GM21723 (cell line): ENCODE results near the gene TCERG1.
"Not testable (repeated sequence)": the region's sequence is repeated elsewhere in the genome, so short reads cannot be mapped to it uniquely, and the experiment has no call there.

Source experiments
- ATAC-seq: cut with Tn5 transposase; IDR thresholded peaks from one replicate; pipeline ENCODE4 v1.9.1; 2021; ENCODE audit warnings: mild to moderate bottlenecking, moderate library complexity; ENCODE audit not compliant: unreplicated experiment

The TCERG1 gene

DNA sequence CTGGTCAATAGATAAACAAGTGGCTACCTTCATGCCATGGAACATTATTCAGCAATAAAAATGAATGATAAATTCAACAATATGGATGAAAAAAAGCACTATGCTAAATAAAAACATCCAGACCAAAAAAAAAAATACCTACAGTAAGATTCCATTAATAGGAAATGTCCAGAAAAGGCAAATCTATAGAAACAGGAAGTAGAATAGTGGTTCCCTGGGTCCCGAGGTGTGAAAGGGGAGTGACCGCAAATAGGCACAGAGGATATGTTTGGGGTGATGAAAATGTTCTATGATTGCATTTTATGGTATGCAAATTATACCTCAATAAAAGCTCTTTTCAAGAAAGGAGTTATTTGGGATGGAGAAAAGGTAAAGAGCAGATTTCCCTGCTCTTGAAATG, 72.4 kb downstream of the TCERG1 start:
- ATAC-seq: no peak

DNA sequence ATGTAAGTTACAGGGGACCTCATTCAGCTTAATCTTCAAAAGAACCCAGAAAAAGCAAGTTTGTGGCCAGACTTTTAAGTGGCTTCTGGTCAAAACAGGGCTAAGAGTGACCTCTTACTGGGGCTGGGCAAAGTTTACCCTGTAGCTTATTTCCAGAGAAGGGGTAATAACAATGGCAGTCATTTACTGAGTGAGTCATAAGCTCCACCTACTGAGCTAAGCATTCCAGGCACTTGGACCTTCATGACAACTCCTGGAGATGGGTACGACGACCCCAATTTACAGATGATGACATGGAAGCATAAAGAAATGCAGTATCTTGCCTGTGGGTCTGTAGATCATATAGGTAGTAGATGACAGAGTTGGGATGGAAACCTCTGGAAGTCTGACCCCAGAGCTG, 73.6 kb downstream of the TCERG1 start:
- no peak for ATAC-seq

- ATAC-seq: no peak
Measured at GRCh38 chr5:146521403-146522106, 74.4 kb downstream of the TCERG1 start.

DNA sequence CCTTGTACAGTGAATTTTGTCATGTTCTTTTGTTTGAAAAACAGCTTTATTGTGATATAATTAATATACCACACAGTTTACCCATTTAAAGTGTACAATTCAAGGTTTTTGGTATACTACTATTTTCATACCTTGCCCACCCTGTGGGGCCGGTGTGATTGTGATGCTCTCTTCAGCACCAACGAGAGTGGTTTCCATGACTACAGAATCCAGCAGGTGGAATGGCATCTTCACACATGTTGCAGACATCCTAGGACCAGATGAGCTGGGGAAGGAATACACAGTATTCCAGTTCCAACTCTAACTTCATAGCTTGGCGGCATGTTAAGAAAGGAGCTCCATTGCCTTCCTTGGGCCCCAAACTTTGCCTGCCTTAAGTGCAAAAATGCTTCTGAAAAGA, 76.6 kb downstream of the TCERG1 start:
- no peak for ATAC-seq

- no peak for ATAC-seq
Measured at GRCh38 chr5:146527785-146528184, 80.7 kb downstream of the TCERG1 start.

DNA sequence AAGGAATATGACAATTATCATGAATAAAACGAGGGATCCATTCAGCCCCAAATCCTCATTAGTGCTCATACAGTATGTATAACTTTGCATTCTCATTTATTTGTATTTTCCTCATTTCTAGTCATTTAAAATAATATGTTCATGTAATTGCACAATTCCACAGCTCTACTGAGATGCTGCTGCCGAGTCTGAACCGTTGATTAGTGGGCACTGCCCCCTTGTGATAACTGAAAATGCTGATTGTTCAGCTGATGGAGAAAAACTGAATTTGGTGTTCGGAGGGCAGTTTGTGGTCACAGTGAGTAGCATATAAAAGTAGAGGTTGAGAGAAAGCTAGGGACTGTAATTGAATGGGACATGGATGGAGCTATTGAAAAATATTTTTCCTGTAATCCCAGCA, 81.1 kb downstream of the TCERG1 start:
- ATAC-seq: no peak

- ATAC-seq: peak; percentile 61
Measured at GRCh38 chr5:146529984-146530383, 82.9 kb downstream of the TCERG1 start.

DNA sequence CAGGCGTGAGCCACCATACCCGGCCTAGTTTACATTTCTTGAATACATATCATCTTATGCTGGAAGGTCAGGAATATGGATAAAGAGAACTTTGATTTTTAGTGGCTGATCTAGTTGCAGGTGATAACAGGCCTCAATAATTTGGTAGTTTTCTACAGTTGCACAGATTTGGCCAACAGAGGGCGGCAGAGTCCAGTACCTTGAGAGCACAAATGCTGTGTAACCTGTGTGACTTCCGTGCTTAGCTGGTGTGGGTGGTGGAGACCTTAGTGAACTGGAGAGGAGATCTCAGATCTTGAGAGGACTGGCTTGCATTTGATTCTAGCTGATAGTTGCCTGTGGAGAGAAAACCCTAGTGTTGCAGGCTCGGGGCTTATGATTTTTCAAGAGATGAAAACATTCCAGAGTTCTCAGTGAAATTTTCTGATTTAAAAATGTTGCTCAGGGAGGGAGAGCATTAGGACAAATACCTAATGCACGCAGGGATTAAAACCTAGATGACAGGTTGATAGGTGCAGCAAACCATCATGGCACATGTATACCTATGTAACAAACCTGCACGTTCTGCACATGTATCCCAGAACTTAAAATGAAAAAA, 86.2 kb downstream of the TCERG1 start:
- ATAC-seq: peak; percentile 94

- no peak for ATAC-seq
Measured at GRCh38 chr5:146533882-146534281, 86.7 kb downstream of the TCERG1 start.

DNA sequence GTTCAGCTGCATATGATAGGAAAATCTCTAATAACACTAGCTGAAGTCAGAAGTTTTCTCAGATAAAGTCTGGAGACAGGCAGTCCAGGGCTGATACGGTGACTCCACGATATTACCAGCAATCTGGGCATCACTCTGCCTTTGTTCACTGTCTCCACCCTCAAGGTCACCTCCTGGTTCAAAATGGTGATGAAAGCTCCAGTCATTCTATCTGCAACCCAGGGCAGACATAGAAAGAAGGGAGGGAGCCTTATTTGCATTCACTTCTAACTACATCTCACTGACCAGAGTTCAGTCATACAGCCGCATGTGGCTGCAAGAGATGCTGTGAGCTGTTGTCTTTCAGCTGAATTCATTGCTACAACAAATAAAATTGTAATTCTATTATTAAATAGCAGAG, 91.3 kb downstream of the TCERG1 start:
- no peak for ATAC-seq

- ATAC-seq: no peak
Measured at GRCh38 chr5:146539973-146540372, 92.8 kb downstream of the TCERG1 start.

DNA sequence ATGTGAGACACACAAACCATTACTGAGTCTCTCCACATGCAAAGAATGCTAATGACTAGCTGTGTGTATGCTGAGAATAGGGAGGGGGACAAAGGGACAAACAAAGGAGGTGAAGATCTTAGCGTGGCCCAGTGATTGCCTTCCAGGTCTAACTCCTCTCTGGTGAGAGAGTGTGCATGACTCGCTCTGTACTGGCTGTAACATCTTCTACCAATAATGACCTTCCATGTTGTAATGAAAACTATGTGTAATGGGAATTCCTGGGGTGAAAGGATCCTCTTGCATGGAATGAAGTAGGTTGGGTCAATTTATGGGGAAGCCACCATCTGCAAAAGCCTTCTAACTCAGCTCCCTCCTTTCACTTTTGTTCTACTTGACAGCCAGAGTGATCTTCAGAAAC, 93.3 kb downstream of the TCERG1 start:
- no peak for ATAC-seq

- peak; percentile 98 for ATAC-seq
Measured at GRCh38 chr5:146541958-146542849, 95.1 kb downstream of the TCERG1 start.

GRCh38 chr5:146544232-146544631, 97.1 kb downstream of the TCERG1 start:
- ATAC-seq: no peak

GRCh38 chr5:146548781-146549449, 101.8 kb downstream of the TCERG1 start:
- peak; percentile 56 for ATAC-seq

- no peak for ATAC-seq
Measured at GRCh38 chr5:146549615-146550014, 102.5 kb downstream of the TCERG1 start.

GRCh38 chr5:146553446-146553845, 106.3 kb downstream of the TCERG1 start:
- no peak for ATAC-seq

DNA sequence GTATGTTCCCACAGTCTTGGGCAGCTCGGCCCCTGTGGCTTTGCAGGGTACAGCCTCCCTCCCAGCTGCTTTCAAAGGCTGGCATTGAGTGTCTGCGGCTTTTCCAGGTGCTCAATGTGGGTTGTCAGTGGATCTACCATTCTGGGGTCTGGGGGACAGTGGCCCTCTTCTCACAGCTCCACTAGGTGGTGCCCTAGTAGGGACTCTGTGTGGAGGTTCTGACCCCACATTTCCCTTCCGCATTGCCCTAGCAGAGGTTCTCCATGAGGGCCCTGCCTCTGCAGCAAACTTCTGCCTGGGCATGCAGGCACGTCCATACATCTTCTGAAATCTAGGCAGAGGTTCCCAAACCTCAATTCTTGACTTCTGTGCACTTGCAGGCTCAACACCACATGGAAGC, 109.8 kb downstream of the TCERG1 start:
- not testable (repeated sequence) for ATAC-seq

DNA sequence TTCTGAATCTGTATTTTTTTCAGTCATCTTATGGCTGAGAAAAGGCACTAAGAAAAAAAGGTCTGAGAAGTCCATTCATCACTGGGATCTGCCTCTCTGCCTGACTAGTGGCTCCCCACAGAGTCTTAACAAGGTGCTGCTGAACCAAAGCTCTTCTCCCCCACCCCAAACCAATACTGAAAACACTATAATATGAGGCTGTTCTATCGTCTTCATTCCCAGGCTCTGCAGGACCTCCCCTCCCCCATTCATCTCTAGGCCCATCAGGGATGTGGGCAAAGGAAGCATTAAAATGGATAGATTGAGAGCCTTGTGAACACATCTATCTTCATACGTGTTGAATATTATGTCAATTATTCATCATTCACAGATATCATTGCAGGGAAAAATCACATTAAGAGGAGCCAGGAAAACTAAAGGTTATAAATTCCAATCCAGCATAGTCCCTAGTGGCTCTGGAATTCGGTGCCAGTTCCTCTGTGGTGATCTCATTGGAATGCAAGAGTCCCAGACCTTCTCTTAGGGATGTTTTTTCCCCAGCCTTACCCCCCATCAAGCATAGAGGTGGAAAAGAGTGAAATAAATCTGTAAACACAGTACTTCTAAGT, 113.2 kb downstream of the TCERG1 start:
- no peak for ATAC-seq
